Motor neuron (in vitro differentiated cells): ENCODE measurements around the gene ATP13A3. TPM values are rescaled to one million over a fixed set of nuclear protein-coding genes. Genes with fewer than 3 reads are reported as not detected.
A peak's percentile ranks its signal among the peaks of the same experiment; 100 is the strongest.

ENCODE experiments used
- ATAC-seq, 8 experiments: fragments of 200-7000 bp; cut with Tn5 transposase; replicated peaks in 6 of 8; 2 replicates each; pipeline ENCODE4 v1.8.0; 2021; ENCODE audit warnings: mild to moderate bottlenecking in 8 of 8, moderate library complexity in 8 of 8
- H3K27ac ChIP-seq, 2 donors: fragments of 250-450 bp; sonication (Bioruptor Pico); 2 replicates each; pipeline ENCODE4 v1.9.0; 2021; ENCODE audit warnings: antibody characterized with exemption in 2 of 2, mild to moderate bottlenecking in 2 of 2, moderate library complexity in 1 of 2
- H3K4me1 ChIP-seq, 2 donors: fragments of 250-450 bp; sonication (Bioruptor Pico); replicated peaks in 1 of 2; 2 replicates each; pipeline ENCODE4 v1.6.1; 2021; ENCODE audit warnings: antibody characterized with exemption in 2 of 2, mild to moderate bottlenecking in 2 of 2, moderate library complexity in 1 of 2
- H3K4me3 ChIP-seq, 5 donors: fragments of 250-450 bp; sonication (Bioruptor Pico); 2 replicates each; pipeline ENCODE4 v1.9.0; 2021; ENCODE audit warnings: antibody characterized with exemption in 5 of 5, mild to moderate bottlenecking in 5 of 5, moderate library complexity in 4 of 5
- WGBS, 10 experiments: fragments of 450-650 bp; shearing (Covaris generic); methylation state at CpG; one replicate each; pipeline ENCODE4 v1.0.0; 2022; 5-methylcytosine and 5-hydroxymethylcytosine counted together
- in situ Hi-C, 9 experiments: fragments of 400-800 bp; cut with MboI; loops; one replicate each; pipeline ENCODE4 v1.15.0; 2021; ENCODE audit warnings: low sequenced_read_pairs in 9 of 9, low pct_unique_long_range_greater_than_20kb in 2 of 9; ENCODE audit not compliant: unreplicated experiment in 9 of 9
- total RNA-seq, 8 experiments: library from RNA; unstranded; fragments of 300-600 nt; gene quantifications; 2 replicates each; pipeline versions ENCODE4 v1.2.3 to v1.2.4, GENCODE V29; 2022

ATP13A3 gene
- total RNA-seq, 8 experiments from 2014 or later: 17.8 to 67.9 (median 43.5) TPM

DNA sequence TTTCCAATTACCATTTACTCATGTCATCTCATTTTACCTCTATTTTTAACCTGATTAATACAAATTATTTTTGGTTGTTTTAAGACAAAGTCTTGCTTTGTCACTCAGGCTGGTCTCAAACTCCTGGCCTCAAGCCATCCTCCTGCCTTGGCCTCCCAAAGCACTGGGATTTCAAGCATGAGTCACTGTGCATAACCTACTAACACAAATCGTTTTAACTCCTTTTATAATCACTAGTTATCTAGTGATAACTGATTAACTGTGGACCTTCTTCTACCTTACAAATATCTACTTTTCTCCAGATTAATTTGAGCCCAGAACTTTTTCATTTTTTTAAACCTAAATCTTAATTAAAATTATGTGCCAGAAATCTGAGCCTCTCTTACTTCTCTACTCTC lies 4.6 kb downstream of the ATP13A3 start:
- Histone ChIP-seq H3K4me1 (peaks cover 6 to 20% of the 10 kb centered on the region in 2 donors), H3K27ac (no peak overlapping the region), H3K4me3 (no peak overlapping the region)
- in situ Hi-C loops: loop anchor here in 2 of 9 experiments (25.0 kb wide), 1 partner anchor 105 kb away; no protein-coding TSS in a partner anchor
- no peak for ATAC-seq
- WGBS, 10 experiments: 0 to 100% (median 75%) methylated on average over 1 of the region's 1 CpG; no CpG with 5 or more reads in 1 of the 10 experiments

GRCh38 chr3:194481525-194482195 lies 5.1 kb downstream of the ATP13A3 start:
- in situ Hi-C loops: loop anchor here in 2 of 9 experiments (25.0 kb wide), 1 partner anchor 106 kb away; no protein-coding TSS in a partner anchor
- H3K4me1 ChIP-seq: peaks cover 6 to 20% of the 10 kb centered on the region in 2 donors
- ATAC-seq: no peak
- 83 to 97% (median 92%) methylated on average over 3 to 5 of the region's 5 CpGs for WGBS, 10 experiments
- no peak overlapping the region for H3K4me3 ChIP-seq
- H3K27ac ChIP-seq: no peak overlapping the region

DNA sequence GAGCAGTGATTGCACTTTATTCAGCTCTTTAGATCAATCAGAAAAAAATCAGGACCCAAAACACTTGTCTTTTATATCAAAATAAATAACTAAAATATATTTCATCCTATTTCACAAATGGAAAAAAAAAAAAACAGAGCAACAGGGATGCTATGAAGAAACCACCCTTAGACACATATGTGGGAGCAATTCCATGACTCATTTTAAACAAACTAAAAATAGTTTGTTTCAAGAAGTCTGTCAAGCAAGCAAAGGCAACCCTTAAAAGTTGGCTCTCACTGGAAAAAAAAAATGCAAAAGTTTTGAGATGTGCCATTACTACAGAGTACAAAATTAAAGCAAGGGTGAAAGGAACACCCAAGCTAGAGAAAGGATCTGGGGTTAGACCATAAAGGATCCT lies 5.7 kb downstream of the ATP13A3 start:
- peaks cover 6 to 20% of the 10 kb centered on the region in 2 donors for H3K4me1 ChIP-seq
- in situ Hi-C loops: loop anchor here in 2 of 9 experiments (25.0 kb wide), 1 partner anchor 106 kb away; no protein-coding TSS in a partner anchor
- no peak overlapping the region for H3K27ac ChIP-seq
- H3K4me3 ChIP-seq: no peak overlapping the region
- ATAC-seq: peak in 1 of 8 experiments; percentile 13

- in situ Hi-C loops: loop anchor here in 3 of 9 experiments (10.0 to 25.0 kb wide), 2 partner anchors 98 to 111 kb away; no protein-coding TSS in a partner anchor
- Histone ChIP-seq H3K4me1 (peaks cover 0 to 12% of the 10 kb centered on the region in 2 donors), H3K27ac (no peak overlapping the region), H3K4me3 (no peak overlapping the region)
- no peak for ATAC-seq
- WGBS, 10 experiments: 71 to 100% (median 86%) methylated on average over 2 to 4 of the region's 4 CpGs; no CpG with 5 or more reads in 3 of the 10 experiments
Measured at GRCh38 chr3:194476784-194477183, 10.0 kb downstream of the ATP13A3 start.

- ATAC-seq: peak in 1 of 8 experiments; percentile 36
- in situ Hi-C loops: loop anchor here in 3 of 9 experiments (10.0 to 25.0 kb wide), 2 partner anchors 99 to 111 kb away; no protein-coding TSS in a partner anchor
- Histone ChIP-seq H3K4me3 (no peak overlapping the region), H3K4me1 (peaks cover 0 to 12% of the 10 kb centered on the region in 2 donors), H3K27ac (no peak overlapping the region)
- 80 to 100% (median 92%) methylated on average over 1 to 4 of the region's 4 CpGs for whole genome bisulfite sequencing, 10 experiments
Measured at GRCh38 chr3:194475978-194476377, 10.8 kb downstream of the ATP13A3 start.

DNA sequence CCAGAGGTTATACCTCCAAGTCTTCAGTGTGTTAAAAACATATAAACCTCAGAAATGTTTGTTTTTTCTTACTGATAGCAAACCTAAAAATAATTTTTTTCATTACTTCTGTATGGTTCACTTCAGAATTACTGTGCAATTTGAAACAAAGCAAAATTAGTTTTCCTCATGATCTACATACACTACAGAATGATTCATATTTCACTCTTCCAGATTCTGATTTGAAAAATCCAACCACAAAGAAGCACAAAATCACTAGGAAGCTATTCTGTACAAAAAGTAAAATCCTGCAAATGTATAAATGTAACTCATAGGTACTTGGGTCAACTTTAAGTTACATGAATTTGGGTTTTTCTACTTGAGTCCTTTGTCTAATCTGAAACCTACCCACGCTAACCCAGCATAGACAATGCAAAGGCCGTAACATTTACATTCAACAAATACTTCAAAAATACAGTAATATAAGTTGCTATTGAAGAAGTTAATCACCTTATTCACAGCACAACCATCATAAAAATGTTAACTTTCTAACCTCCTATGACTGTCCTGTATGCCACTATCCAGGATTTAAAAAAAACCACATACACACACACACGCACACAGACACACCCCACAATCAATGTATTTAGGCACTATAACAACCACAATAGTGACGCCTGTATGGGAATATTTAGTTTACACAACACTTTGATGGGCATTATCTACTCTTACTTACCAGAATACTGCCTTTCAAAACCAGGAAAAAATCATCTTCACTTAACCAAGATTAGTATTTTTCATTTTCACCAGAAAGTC lies 11.5 kb downstream of the ATP13A3 start:
- in situ Hi-C loops: loop anchor here in 3 of 9 experiments (10.0 to 25.0 kb wide), 2 partner anchors 99 to 112 kb away; no protein-coding TSS in a partner anchor
- no peak for ATAC-seq
- H3K27ac ChIP-seq: no peak overlapping the region
- H3K4me3 ChIP-seq: no peak overlapping the region
- H3K4me1 ChIP-seq: peaks cover 0 to 7% of the 10 kb centered on the region in 2 donors
- WGBS, 10 experiments: 67 to 100% (median 91%) methylated on average over 1 to 4 of the region's 4 CpGs; no CpG with 5 or more reads in 1 of the 10 experiments

DNA sequence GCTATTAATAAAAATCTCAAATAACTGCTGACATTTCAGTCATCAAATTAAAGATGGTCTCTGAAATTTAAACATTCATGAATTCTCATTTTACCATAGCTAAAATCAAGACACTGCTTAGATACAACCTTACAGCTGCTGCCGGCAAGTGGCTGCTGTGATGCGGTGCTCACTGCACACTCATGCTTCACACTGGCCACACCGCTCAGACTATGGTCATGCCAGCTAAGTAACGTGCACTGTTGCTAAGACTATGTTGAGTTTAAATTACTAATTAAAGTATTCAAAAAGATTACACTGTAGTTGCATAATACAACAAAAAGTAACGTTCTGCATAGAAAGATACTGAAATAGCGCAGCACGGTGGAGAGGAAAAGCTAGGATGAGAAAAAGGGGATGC lies 12.1 kb downstream of the ATP13A3 start:
- H3K4me3 ChIP-seq: no peak overlapping the region
- no peak overlapping the region for H3K27ac ChIP-seq
- H3K4me1 ChIP-seq: peaks cover 0 to under 1% of the 10 kb centered on the region in 2 donors
- peak in 4 of 8 experiments; percentile 35 to 55 (median 50) for ATAC-seq
- 48 to 100% (median 80%) methylated on average over 2 to 7 of the region's 7 CpGs for WGBS, 10 experiments
- in situ Hi-C loops: loop anchor here in 3 of 9 experiments (10.0 to 25.0 kb wide), 2 partner anchors 100 to 113 kb away; no protein-coding TSS in a partner anchor

- in situ Hi-C loops: loop anchor here in 1 of 9 experiments (10.0 kb wide), 1 partner anchor 102 kb away; no protein-coding TSS in a partner anchor
- peak; percentile 48 to 87 (median 74) for ATAC-seq
- 60 to 100% (median 78%) methylated on average over 1 to 4 of the region's 4 CpGs; no CpG with 5 or more reads in 1 of the 10 experiments for WGBS, 10 experiments
- no peaks in the 10 kb centered on the region for H3K4me1 ChIP-seq
- H3K27ac ChIP-seq: no peak overlapping the region
- H3K4me3 ChIP-seq: no peak overlapping the region
Measured at GRCh38 chr3:194472290-194472920, 14.4 kb downstream of the ATP13A3 start.

GRCh38 chr3:194471863-194472262 lies 14.9 kb downstream of the ATP13A3 start:
- peak in 1 of 8 experiments; percentile 26 for ATAC-seq
- WGBS, 10 experiments: 58 to 87% (median 74%) methylated on average over 1 to 5 of the region's 5 CpGs; no CpG with 5 or more reads in 4 of the 10 experiments
- in situ Hi-C loops: loop anchor here in 1 of 9 experiments (10.0 kb wide), 1 partner anchor 103 kb away; no protein-coding TSS in a partner anchor

DNA sequence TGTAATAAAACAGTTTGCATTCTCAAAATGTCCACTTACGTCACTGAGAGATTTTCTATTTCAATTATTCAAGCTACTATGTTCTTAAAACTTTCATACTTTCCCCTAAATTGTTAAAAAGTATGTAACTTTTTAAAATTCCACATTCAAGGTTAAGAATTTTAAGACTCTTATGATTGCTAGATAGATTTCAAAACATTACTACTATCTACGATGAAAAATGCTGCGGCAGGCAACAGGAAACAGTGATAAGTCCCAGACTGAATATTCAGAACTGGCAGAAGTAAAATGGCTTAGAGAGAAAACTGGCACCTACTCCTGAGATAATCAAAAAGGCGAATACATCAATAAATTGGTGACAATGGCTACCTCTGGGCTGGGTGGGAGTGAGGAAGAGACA lies 16.2 kb downstream of the ATP13A3 start:
- WGBS, 10 experiments: 63 to 100% (median 93%) methylated on average over 1 to 4 of the region's 4 CpGs; no CpG with 5 or more reads in 1 of the 10 experiments

More at GRCh38 chr3:194471863-194472262, 14.9 kb downstream of the ATP13A3 start:
- Histone ChIP-seq H3K4me1 (no peaks in the 10 kb centered on the region), H3K4me3 (no peak overlapping the region), H3K27ac (no peak overlapping the region)

DNA sequence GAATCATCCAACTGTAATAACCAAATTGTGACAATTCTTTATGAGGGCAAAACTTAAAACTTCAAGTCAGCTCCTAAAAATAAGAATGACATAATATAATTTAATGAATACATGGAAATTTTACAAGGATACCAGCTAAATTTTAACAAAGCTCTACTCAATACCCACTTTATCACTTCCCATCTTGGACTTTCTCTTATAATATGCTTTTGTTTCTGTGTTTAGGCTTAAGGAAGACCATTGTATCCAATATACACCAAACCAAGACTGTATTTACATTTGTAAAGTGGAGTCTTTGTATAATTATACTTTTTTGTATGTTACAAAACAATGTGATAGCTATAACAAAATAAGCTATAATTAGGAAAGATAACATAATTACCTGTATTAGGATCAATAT lies 16.8 kb downstream of the ATP13A3 start:
- in situ Hi-C loops: loop anchor here in 1 of 9 experiments (10.0 kb wide), 1 partner anchor 105 kb away; no protein-coding TSS in a partner anchor
- Histone ChIP-seq H3K27ac (no peak overlapping the region), H3K4me3 (no peak overlapping the region), H3K4me1 (peaks cover 5 to 6% of the 10 kb centered on the region in 2 donors)
- no peak for ATAC-seq

More for the DNA sequence above, 16.2 kb downstream of the ATP13A3 start:
- Histone ChIP-seq H3K4me1 (peaks cover 5 to 6% of the 10 kb centered on the region in 2 donors), H3K27ac (no peak overlapping the region), H3K4me3 (no peak overlapping the region)
- in situ Hi-C loops: loop anchor here in 1 of 9 experiments (10.0 kb wide), 1 partner anchor 104 kb away; no protein-coding TSS in a partner anchor
- ATAC-seq: no peak

- no peak overlapping the region for H3K4me3 ChIP-seq
- in situ Hi-C loops: no loop called here
- WGBS, 10 experiments: 11 to 95% (median 88%) methylated on average over 2 to 3 of the region's 3 CpGs
Measured at GRCh38 chr3:194468086-194468485, 18.7 kb downstream of the ATP13A3 start.

More at GRCh38 chr3:194468086-194468485, 18.7 kb downstream of the ATP13A3 start:
- Histone ChIP-seq H3K27ac (no peak overlapping the region), H3K4me1 (peaks cover 5 to 6% of the 10 kb centered on the region in 2 donors)
- peak in 1 of 8 experiments; percentile 22 for ATAC-seq
